Measurements from ENCODE around the gene CASP10.

CASP10 gene

GRCh38 chr2:201208563-201209252 is 25.8 kb downstream of the CASP10 start:
- H3K4me3 ChIP-seq (ENCODE audit: low read depth, low read length), result no peak overlapping the region
- TF ChIP-seq CTCF (IDR thresholded peaks at IDR 0.05; ENCODE audit: control insufficient read depth, extremely low read depth, insufficient read depth), result no peak
- DNase-seq (ENCODE audit: low read depth), result no peak

GRCh38 chr2:201215963-201216362 is 33.0 kb downstream of the CASP10 start:
- no peak overlapping the region for H3K4me3 ChIP-seq (ENCODE audit: low read depth, low read length)
- no peak for DNase-seq (ENCODE audit: low read depth)
- TF ChIP-seq CTCF (IDR thresholded peaks at IDR 0.05; ENCODE audit: control insufficient read depth, extremely low read depth, insufficient read depth), result no peak

GRCh38 chr2:201216918-201217317 is 34.0 kb downstream of the CASP10 start:
- DNase-seq (ENCODE audit: low read depth), result no peak

GRCh38 chr2:201218780-201219179 is 35.8 kb downstream of the CASP10 start:
- no peak overlapping the region for H3K4me3 ChIP-seq (ENCODE audit: low read depth, low read length)
- no peak for TF ChIP-seq CTCF (IDR thresholded peaks at IDR 0.05; ENCODE audit: control insufficient read depth, extremely low read depth, insufficient read depth)
- DNase-seq (ENCODE audit: low read depth), result peak; percentile 27

More at GRCh38 chr2:201216918-201217317, 34.0 kb downstream of the CASP10 start:
- TF ChIP-seq CTCF (IDR thresholded peaks at IDR 0.05; ENCODE audit: control insufficient read depth, extremely low read depth, insufficient read depth), result no peak
- H3K4me3 ChIP-seq (ENCODE audit: low read depth, low read length), result no peak overlapping the region

GRCh38 chr2:201219328-201220096 is 36.6 kb downstream of the CASP10 start:
- no peak for DNase-seq (ENCODE audit: low read depth)
- H3K4me3 ChIP-seq (ENCODE audit: low read depth, low read length), result no peak overlapping the region
- no peak for TF ChIP-seq CTCF (IDR thresholded peaks at IDR 0.05; ENCODE audit: control insufficient read depth, extremely low read depth, insufficient read depth)

- no peak overlapping the region; the same call in 1 of the 2 replicates for H3K4me3 ChIP-seq (ENCODE audit: low read depth, low read length)
- DNase-seq (ENCODE audit: low read depth), result no peak
- no peak for TF ChIP-seq CTCF (IDR thresholded peaks at IDR 0.05; ENCODE audit: control insufficient read depth, extremely low read depth, insufficient read depth)
Observed at GRCh38 chr2:201220102-201220570, 37.2 kb downstream of the CASP10 start.

Data from LNCaP clone FGC (cell line).